ENCODE data around the gene C1orf21.

DNA sequence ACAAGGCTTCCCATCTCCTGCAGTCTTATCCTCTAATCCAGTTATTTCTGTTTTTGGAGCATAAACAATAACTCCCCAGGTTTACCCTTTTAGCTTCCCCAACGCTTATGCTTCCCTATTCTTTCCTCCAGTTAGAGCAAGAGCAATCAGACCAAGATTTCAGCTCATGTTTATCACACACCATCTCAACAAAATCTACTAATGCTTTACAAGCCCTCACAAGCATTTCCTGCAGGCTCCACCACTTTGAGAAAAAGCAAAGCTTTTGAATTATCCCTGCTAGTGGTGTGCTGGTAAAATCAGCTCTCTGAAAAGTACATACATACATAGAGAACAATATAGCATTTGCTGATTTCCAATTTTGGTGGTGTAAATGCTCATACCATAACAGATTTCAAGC is 275.0 kb downstream of the C1orf21 start:
- TF ChIP-seq, protein P1, sequence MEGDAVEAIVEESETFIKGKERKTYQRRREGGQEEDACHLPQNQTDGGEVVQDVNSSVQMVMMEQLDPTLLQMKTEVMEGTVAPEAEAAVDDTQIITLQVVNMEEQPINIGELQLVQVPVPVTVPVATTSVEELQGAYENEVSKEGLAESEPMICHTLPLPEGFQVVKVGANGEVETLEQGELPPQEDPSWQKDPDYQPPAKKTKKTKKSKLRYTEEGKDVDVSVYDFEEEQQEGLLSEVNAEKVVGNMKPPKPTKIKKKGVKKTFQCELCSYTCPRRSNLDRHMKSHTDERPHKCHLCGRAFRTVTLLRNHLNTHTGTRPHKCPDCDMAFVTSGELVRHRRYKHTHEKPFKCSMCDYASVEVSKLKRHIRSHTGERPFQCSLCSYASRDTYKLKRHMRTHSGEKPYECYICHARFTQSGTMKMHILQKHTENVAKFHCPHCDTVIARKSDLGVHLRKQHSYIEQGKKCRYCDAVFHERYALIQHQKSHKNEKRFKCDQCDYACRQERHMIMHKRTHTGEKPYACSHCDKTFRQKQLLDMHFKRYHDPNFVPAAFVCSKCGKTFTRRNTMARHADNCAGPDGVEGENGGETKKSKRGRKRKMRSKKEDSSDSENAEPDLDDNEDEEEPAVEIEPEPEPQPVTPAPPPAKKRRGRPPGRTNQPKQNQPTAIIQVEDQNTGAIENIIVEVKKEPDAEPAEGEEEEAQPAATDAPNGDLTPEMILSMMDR (conservative IDR thresholded peaks at IDR 0.05; ENCODE audit: low read length): no peak
- TF ChIP-seq EZH2phosphoT487 (IDR thresholded peaks at IDR 0.05; ENCODE audit: borderline replicate concordance): no peak
